CD4-positive, CD25-positive, alpha-beta regulatory T cell (primary cell): Measurements from ENCODE around the gene GAS2. TPM values are rescaled to one million over a fixed set of nuclear protein-coding genes. Genes with fewer than 3 reads are reported as not detected.

Experiments
- ATAC-seq, 2 donors: fragments of 150-1000 bp; cut with Tn5 transposase; one replicate each; pipeline ENCODE4 v1.10.0; 2021; ENCODE audit warnings: low read depth in 2 of 2, moderate number of reproducible peaks in 2 of 2, moderate library complexity in 1 of 2
- DNase-seq, 3 donors: peaks; one replicate each; pipeline versions ENCODE4 v3.0.0 to v3.0.0-alpha.2; 2012 to 2022; ENCODE audit warnings: mixed read lengths in 1 of 3
- H3K27ac ChIP-seq: one replicate; pipeline ENCODE4 v1.7.0; 2013; ENCODE audit warnings: mild to moderate bottlenecking, low read length; ENCODE audit not compliant: insufficient read depth, poor library complexity, severe bottlenecking
- H3K27me3 ChIP-seq: one replicate; pipeline ENCODE4 v1.7.0; 2013; ENCODE audit warnings: low read length; ENCODE audit not compliant: control insufficient read depth, insufficient read depth
- H3K36me3 ChIP-seq: one replicate; pipeline ENCODE4 v1.7.0; 2013; ENCODE audit warnings: mild to moderate bottlenecking, low read length, moderate library complexity; ENCODE audit not compliant: control insufficient read depth, insufficient read depth
- H3K4me1 ChIP-seq: 2 replicates; pipeline ENCODE4 v1.7.0; 2013; ENCODE audit warnings: mild to moderate bottlenecking, low read length; ENCODE audit not compliant: insufficient read depth, control insufficient read depth, poor library complexity, severe bottlenecking
- H3K4me3 ChIP-seq: one replicate; pipeline ENCODE4 v1.7.0; 2013; ENCODE audit warnings: low read depth, mild to moderate bottlenecking, low read length, moderate library complexity
- H3K9me3 ChIP-seq, 2 experiments: 1 replicate in 1 of 2; 2 replicates in 1 of 2; pipeline ENCODE4 v1.7.0; 2013; ENCODE audit warnings: low read length in 2 of 2, mild to moderate bottlenecking in 1 of 2, moderate library complexity in 1 of 2; ENCODE audit not compliant: control insufficient read depth in 2 of 2
- H3K27ac Mint-ChIP-seq, 3 donors: one replicate each; pipeline ENCODE4 v1.8.0; 2020 to 2022; ENCODE audit warnings: mild to moderate bottlenecking in 3 of 3, mixed read lengths in 3 of 3, moderate library complexity in 2 of 3
- H3K27me3 Mint-ChIP-seq: one replicate; pipeline ENCODE4 v1.8.0; 2022; ENCODE audit warnings: mild to moderate bottlenecking, mixed read lengths
- H3K36me3 Mint-ChIP-seq: one replicate; pipeline ENCODE4 v1.8.0; 2020; ENCODE audit warnings: mixed read lengths
- H3K4me1 Mint-ChIP-seq, 4 donors: one replicate each; pipeline ENCODE4 v1.8.0; 2020 to 2022; ENCODE audit warnings: mixed read lengths in 4 of 4, mild to moderate bottlenecking in 1 of 4
- H3K4me3 Mint-ChIP-seq, 4 donors: one replicate each; pipeline ENCODE4 v1.8.0; 2020 to 2022; ENCODE audit warnings: mild to moderate bottlenecking in 4 of 4, mixed read lengths in 4 of 4, moderate library complexity in 3 of 4
- H3K9me3 Mint-ChIP-seq, 7 donors: one replicate each; pipeline ENCODE4 v1.8.0; 2020 to 2022; ENCODE audit warnings: mixed read lengths in 7 of 7, mild to moderate bottlenecking in 3 of 7, moderate library complexity in 2 of 7
- polyA plus RNA-seq, 4 donors: library from polyadenylated mRNA; unstranded; fragments of 300-500 nt; fragmentation: Illumina TruSeq; gene quantifications; one replicate each; pipeline ENCODE4 v1.2.3, GENCODE V29; 2021
- total RNA-seq: library from RNA; stranded (reverse); gene quantifications from one replicate; pipeline ENCODE4 v1.2.3, GENCODE V29; 2022

Gene GAS2
- total and polyA plus RNA-seq, 5 donors from 2014 or later, result 1.0 to 4.7 (median 3.7) TPM

DNA sequence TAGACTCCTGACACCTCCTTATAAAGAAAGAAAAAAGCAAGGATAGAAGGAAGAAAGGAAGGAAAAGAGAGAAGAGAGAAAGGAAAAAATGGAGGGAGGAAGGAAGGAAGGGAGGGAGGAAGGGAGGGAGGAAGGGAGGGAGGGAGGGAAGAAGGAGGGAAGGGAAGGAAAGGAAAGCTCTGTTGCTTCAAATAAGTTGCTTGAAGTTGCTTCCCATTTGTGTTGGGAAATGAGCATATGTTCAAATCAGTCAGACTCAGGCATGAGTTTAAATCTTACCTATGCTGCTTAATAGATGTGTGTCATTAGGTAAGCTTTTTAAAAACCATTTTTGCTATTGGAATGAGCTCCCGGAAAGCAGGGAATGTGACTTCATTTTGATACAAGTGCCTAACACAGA, 6.6 kb upstream of the GAS2 start:
- H3K4me3 Mint-ChIP-seq, result no peak overlapping the region
- H3K27ac Mint-ChIP-seq, result no peak overlapping the region
- no peak overlapping the region for H3K4me3 ChIP-seq
- H3K4me1 Mint-ChIP-seq, result peaks cover 12 to 16% (median 13%) of the 10 kb centered on the region in 4 donors
- no peaks in the 10 kb centered on the region for H3K36me3 Mint-ChIP-seq
- H3K36me3 ChIP-seq, result no peaks in the 10 kb centered on the region
- ATAC-seq, result no peak
- H3K4me1 ChIP-seq, result no peaks in the 10 kb centered on the region
- no peak overlapping the region for H3K27ac ChIP-seq
- no peak for DNase-seq
- H3K9me3 Mint-ChIP-seq, result peaks cover 0 to 1% (median 0%) of the 10 kb centered on the region in 7 donors
- H3K27me3 ChIP-seq, result no peaks in the 10 kb centered on the region
- H3K27me3 Mint-ChIP-seq, result peaks cover 5% of the 10 kb centered on the region
- H3K9me3 ChIP-seq, result no peaks in the 10 kb centered on the region

DNA sequence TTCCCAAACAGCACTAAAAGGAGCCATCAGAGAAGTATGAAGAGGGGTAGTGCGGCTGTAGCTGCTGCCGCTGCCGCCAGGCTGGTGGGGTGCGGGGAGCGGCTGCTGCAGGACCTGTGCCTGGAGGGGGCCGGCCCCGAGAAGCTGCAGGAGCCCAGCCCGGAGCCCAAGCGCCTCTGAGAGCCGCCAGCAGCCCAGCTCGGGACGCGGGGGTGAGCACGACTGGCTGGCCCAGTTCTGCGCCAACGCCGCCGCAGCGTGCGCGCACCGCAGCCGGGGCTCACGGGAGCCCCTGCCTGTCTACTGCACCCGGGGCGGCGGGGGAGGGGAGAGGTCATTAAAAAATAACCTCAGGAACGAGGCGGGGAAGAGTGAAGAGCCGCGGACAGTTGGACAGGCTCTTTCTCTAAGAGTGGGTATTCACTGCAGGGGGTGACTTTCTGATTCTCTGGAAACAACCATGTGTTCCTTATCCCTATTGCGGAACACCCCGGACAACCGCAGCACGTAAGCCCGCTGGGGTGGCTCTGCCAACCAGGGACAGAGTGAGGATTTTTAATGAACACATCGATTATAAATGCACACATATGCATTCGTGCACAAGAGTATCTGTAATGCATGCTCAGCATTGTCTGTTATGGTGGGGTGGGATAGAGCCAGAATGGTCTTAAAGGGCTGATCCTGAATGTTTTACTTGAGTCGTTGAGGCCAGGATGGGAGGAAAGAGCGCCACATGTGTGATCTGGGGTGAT, 453 bp downstream of the GAS2 start:
- no peaks in the 10 kb centered on the region for H3K9me3 ChIP-seq
- H3K27ac Mint-ChIP-seq, result no peak overlapping the region
- peak overlapping the region in 2 of 4 donors; percentile 37 to 89 for H3K4me3 Mint-ChIP-seq
- no peaks in the 10 kb centered on the region for H3K36me3 ChIP-seq
- no peak overlapping the region for H3K27ac ChIP-seq
- DNase-seq, result peak in 1 of 3 donors; percentile 23
- H3K36me3 Mint-ChIP-seq, result no peaks in the 10 kb centered on the region
- no peak overlapping the region for H3K4me3 ChIP-seq
- H3K4me1 Mint-ChIP-seq, result peaks cover 0 to 14% (median 1%) of the 10 kb centered on the region in 4 donors
- H3K4me1 ChIP-seq, result peaks cover 6% of the 10 kb centered on the region
- H3K27me3 ChIP-seq, result peaks cover 22% of the 10 kb centered on the region
- H3K9me3 Mint-ChIP-seq, result no peaks in the 10 kb centered on the region
- no peak for ATAC-seq
- H3K27me3 Mint-ChIP-seq, result peaks cover 48% of the 10 kb centered on the region

DNA sequence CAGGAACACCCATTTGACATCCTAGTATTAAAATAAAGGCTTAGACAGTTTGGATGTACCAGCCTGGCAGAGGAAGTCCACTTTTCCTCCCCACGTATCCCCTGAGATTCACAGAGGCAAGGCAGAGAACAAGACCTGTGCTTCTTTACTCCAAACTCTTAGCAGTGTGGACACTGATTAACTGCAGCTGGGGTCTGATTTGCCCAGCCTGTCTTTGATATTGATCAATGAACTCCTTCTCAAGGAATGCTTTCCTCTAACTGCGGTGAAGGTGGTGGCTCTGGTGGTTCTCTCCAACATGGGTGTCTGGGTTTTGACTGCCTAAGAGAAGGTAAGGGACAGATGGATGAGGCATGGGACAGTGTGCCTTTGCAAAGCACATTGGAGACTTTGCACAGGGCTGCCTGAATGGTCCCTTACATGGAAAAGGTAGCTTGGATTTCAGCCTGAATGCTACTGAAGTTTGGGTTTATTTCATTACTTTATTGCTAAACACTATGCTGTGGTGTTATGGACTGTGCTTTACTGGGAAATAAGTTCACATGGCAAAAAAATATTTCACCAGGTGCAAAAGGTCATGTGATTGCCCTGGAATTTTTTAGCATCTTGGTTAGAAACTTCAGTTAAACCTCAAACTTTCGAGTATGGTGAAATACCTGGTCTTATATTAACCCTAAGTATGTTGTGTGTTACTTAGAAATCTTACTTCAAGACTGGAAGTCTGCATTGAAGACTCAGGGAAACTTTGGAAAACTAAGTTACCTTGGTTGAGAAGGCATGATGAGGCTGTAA, 1.8 kb downstream of the GAS2 start:
- Mint-ChIP-seq H3K27me3 (peaks cover 48% of the 10 kb centered on the region), H3K36me3 (no peaks in the 10 kb centered on the region), H3K9me3 (no peaks in the 10 kb centered on the region), H3K4me1 (peaks cover 0 to 14% (median 1%) of the 10 kb centered on the region in 4 donors), H3K27ac (no peak overlapping the region), H3K4me3 (no peak overlapping the region)
- no peaks in the 10 kb centered on the region for H3K36me3 ChIP-seq
- H3K4me3 ChIP-seq, result no peak overlapping the region
- peaks cover 22% of the 10 kb centered on the region for H3K27me3 ChIP-seq
- ATAC-seq (no peak), DNase-seq (no peak)
- no peak overlapping the region for H3K27ac ChIP-seq
- no peaks in the 10 kb centered on the region for H3K9me3 ChIP-seq
- H3K4me1 ChIP-seq, result peaks cover 6% of the 10 kb centered on the region

- H3K4me3 ChIP-seq, result no peak overlapping the region
- no peaks in the 10 kb centered on the region for H3K9me3 ChIP-seq
- Mint-ChIP-seq H3K9me3 (no peaks in the 10 kb centered on the region), H3K4me3 (no peak overlapping the region), H3K27me3 (peaks cover 48% of the 10 kb centered on the region), H3K36me3 (no peaks in the 10 kb centered on the region), H3K27ac (no peak overlapping the region), H3K4me1 (peaks cover 0 to 14% (median 1%) of the 10 kb centered on the region in 4 donors)
- no peaks in the 10 kb centered on the region for H3K36me3 ChIP-seq
- ATAC-seq, result no peak
- no peak for DNase-seq
- peaks cover 22% of the 10 kb centered on the region for H3K27me3 ChIP-seq
- peaks cover 6% of the 10 kb centered on the region for H3K4me1 ChIP-seq
- no peak overlapping the region for H3K27ac ChIP-seq
Observed at GRCh38 chr11:22669368-22669767, 3.0 kb downstream of the GAS2 start.

GRCh38 chr11:22670830-22671229, 4.4 kb downstream of the GAS2 start:
- DNase-seq, result peak in 1 of 3 donors; percentile 14
- Histone ChIP-seq H3K4me1 (peaks cover 6% of the 10 kb centered on the region), H3K9me3 (no peaks in the 10 kb centered on the region), H3K27ac (no peak overlapping the region), H3K4me3 (no peak overlapping the region), H3K36me3 (no peaks in the 10 kb centered on the region), H3K27me3 (peaks cover 17% of the 10 kb centered on the region)
- Mint-ChIP-seq H3K27me3 (peaks cover 42% of the 10 kb centered on the region), H3K9me3 (no peaks in the 10 kb centered on the region), H3K27ac (no peak overlapping the region), H3K4me1 (peaks cover 0 to 13% (median 1%) of the 10 kb centered on the region in 4 donors), H3K36me3 (no peaks in the 10 kb centered on the region), H3K4me3 (no peak overlapping the region)
- ATAC-seq, result no peak

GRCh38 chr11:22671751-22672150, 5.3 kb downstream of the GAS2 start:
- no peaks in the 10 kb centered on the region for H3K9me3 ChIP-seq
- H3K27me3 Mint-ChIP-seq, result peaks cover 34% of the 10 kb centered on the region
- no peak for ATAC-seq

GRCh38 chr11:22674470-22675439, 8.3 kb downstream of the GAS2 start:
- Histone ChIP-seq H3K9me3 (no peaks in the 10 kb centered on the region), H3K4me3 (no peak overlapping the region), H3K27me3 (peaks cover under 1% of the 10 kb centered on the region), H3K36me3 (no peaks in the 10 kb centered on the region), H3K4me1 (no peaks in the 10 kb centered on the region), H3K27ac (no peak overlapping the region)
- no peaks in the 10 kb centered on the region for H3K4me1 Mint-ChIP-seq
- H3K27ac Mint-ChIP-seq, result no peak overlapping the region
- DNase-seq (no peak), ATAC-seq (no peak)
- no peaks in the 10 kb centered on the region for H3K36me3 Mint-ChIP-seq
- peaks cover 11% of the 10 kb centered on the region for H3K27me3 Mint-ChIP-seq
- H3K9me3 Mint-ChIP-seq, result no peaks in the 10 kb centered on the region
- no peak overlapping the region for H3K4me3 Mint-ChIP-seq

More at GRCh38 chr11:22671751-22672150, 5.3 kb downstream of the GAS2 start:
- Mint-ChIP-seq H3K27ac (no peak overlapping the region), H3K9me3 (no peaks in the 10 kb centered on the region), H3K4me3 (no peak overlapping the region), H3K4me1 (peaks cover 0 to 6% (median 0%) of the 10 kb centered on the region in 4 donors), H3K36me3 (no peaks in the 10 kb centered on the region)
- Histone ChIP-seq H3K36me3 (no peaks in the 10 kb centered on the region), H3K4me3 (no peak overlapping the region), H3K27me3 (peaks cover 17% of the 10 kb centered on the region), H3K4me1 (peaks cover 2% of the 10 kb centered on the region), H3K27ac (no peak overlapping the region)
- no peak for DNase-seq
